ENCODE measurements around the gene HDAC9.

Gene HDAC9

GRCh38 chr7:18558503-18558902 lies 63.0 kb downstream of the HDAC9 start:
- no peak for DNase-seq

- no peak for DNase-seq
Measured at GRCh38 chr7:18558910-18559309, 63.4 kb downstream of the HDAC9 start.

DNA sequence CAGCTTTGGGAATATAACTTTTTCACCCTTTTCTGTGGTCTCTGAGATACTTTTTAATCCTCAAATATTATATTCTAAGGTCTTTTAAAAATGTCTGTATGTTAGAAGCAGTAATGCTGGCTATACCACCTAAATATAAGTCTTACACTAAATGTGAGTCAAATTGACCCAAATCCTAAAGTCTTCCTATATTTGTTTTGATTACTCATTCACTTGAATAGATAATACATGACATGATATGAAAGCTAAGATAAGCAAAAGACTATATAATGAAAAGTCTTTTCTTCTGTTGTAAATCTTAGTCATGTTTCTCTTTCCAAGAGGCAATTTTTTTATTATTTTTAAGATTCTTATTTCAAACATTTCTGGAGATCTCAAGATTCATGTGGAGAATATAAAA lies 64.2 kb downstream of the HDAC9 start:
- no peak for DNase-seq

GRCh38 chr7:18564779-18565178 lies 69.2 kb downstream of the HDAC9 start:
- DNase-seq, result no peak

- DNase-seq, result peak; percentile 29 to 76
Measured at GRCh38 chr7:18565337-18565736, 69.8 kb downstream of the HDAC9 start.

GRCh38 chr7:18566205-18566604 lies 70.7 kb downstream of the HDAC9 start:
- DNase-seq, result no peak

DNA sequence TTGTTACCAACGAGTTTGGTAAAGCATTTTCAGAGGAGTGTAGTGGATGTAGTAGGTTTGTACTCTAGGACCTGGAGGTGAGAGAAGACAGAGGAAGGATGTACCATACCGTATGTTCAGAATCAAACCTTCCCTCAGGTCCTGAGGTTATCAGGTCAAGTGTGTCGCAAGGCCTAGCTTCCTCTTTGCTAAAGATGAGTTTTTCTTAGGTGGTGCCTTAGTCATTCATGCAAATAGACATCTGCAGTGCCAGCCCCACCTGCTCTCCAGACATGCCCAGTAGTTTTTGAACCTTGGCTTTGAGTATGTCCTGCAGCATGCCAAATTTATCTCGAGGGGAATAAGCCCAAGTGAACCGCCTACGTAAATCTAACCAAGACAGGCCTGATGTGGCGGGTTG lies 71.3 kb downstream of the HDAC9 start:
- no peak for DNase-seq

DNA sequence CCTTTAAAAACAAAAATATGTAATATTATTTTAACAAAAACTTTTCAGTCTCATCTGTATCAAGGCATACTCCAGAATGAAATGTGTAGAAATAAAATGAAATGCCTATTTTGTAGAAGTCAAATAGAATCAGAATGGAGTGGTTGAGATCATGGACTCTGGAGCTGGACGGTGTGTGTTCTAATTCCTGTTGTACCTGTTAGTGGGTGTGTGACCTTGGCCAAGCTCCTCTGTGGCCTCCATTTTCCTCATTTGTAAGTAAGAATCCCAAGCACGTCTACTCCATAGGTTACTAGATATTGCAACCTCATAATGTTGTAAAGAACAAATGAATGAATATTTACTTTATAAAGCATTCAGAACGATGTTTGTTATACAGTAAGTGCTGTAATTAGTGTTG lies 74.9 kb downstream of the HDAC9 start:
- no peak for DNase-seq

- DNase-seq, result no peak
Measured at GRCh38 chr7:18570890-18571478, 75.4 kb downstream of the HDAC9 start.

DNA sequence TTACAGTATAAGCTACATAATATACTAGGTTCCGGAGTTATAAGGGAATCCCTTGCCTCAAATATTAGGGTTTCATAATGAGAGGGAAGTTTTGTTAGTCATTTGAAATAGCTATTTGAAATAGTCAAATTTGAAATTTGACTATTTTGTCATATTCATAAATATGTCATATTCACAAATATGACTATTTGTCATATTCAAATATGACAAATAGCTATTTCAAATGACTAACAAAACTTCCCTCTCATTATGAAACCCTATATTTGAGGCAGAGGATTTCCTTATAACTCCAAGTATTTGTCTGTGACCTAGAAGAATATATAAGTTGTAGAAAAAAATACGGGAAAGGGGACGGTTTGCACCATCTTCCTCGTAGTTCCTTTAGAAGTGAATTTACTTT lies 76.6 kb downstream of the HDAC9 start:
- DNase-seq, result no peak

DNA sequence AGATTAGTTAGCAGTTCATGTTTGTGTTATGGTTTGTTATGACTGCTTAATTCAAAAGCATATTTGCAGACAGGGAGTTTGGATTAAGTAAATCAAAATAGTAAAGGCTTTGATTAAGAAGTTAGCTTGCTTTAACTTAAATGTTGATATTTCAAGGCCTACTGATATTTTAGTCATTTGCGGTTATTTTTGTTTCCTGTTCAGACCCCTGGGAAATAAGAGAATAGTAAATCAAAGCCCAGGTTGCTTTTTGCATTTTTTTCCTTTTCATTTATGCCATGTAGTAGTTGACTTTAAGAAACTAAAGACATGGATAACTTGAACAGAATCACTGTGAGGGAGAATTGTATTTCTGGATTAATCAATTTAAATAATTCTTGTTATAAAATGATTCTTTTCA lies 77.3 kb downstream of the HDAC9 start:
- DNase-seq, result no peak

DNA sequence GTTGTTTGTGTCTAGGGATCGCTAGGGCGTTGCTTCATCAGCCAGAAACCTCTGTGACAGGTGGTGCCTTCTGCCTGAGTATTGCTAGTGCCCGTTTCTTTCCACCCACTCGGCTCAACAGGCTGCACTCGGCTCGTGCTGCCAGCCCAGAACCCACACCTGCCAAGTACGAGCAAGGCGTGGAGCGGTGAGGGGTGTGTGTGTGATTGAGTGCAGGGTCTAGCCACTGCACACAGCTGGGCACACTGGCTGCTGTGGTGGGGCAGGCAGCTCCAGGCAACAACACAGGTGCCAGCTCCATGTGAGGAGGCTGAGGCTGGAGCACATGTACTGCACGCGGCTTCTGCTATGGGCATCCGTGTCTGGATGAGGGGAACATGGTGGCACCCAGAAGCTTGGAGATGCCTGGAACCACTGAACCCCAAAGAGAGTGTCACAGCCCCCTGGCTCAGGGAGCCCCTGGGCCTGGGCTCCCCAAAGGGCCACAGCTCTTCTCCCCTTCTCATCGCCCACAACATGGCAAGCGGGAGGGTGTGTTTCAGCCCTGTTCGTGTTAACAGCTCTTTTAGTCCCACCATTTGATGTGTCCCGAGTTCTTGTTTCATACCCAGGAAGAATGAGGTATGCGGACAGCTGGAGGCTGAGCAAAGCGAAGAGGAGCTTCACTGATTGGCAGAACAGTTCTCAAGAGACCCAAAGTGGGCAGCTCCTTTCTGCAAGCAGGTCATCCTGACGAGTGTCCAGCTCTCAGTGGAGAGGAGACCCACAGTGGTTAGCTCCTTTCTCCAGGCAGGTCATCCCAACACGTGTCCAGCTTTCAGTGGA lies 78.1 kb downstream of the HDAC9 start:
- DNase-seq, result peak in 1 of 2 experiments; percentile 21

- DNase-seq, result no peak
Measured at GRCh38 chr7:18574235-18574540, 78.6 kb downstream of the HDAC9 start.

DNA sequence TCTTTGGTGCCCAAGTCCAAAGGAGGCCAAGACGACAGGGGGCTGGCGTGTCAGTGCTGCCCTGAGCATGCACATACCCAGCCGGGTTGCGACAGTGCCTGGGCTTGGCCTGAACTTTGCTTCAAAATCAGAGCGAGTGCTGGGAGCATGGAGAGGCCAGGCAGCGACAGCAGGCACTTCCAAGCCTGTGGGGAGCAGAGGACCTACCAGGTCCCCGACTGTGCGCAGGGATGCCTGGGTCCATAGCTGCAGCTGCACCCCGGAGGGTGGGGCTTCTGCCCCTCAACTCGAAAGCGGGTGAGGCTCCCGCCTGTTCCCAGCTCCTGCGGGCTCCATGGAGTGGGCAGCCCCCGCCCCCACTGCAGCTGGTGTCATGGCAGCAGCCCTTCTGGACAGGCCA lies 79.1 kb downstream of the HDAC9 start:
- no peak for DNase-seq

DNA sequence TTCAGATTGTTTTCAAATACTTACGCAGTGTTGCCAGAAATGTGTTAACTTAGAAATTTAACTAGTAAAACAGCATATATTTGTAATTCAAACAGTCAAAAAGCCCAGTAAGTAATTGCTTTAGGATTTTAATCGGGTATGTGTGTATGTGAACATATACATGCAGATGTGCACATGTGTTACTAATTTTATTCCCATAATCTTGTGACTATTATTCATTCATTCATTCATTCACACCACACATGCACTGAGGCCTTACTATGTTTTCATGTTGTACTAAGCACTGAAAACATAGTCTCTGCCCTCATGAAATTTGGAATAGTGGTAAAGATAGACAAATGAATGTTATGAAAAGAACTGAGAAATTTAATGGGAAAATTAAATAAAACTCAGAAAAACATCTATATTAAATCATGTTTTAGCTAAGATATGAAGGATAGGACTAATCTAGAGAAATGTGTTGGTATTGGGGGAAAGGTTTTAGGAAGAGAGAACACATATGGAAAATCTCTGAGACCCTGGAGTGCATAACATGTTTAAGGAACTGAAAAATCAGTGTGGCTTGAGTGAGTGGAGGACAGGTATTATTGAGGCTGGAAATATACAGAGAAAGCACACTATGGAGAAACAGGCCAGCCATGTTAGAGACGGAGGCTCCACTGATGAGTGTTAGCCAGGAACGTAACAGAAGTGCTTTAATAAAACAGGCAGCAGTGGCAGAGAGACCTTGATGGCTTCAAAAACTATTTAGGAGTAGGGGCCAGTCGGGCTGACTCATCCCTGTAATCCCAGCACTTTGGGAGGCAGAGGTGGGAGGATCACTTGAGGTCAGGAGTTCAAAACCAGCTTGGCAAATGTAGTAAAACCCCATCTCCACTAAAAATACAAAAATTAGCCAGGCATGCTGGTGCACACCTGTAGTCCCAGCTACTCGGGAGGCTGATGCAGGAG lies 80.3 kb downstream of the HDAC9 start:
- DNase-seq, result no peak

GRCh38 chr7:18577096-18577771 lies 81.7 kb downstream of the HDAC9 start:
- DNase-seq, result no peak

GRCh38 chr7:18579698-18580097 lies 84.1 kb downstream of the HDAC9 start:
- no peak for DNase-seq

DNA sequence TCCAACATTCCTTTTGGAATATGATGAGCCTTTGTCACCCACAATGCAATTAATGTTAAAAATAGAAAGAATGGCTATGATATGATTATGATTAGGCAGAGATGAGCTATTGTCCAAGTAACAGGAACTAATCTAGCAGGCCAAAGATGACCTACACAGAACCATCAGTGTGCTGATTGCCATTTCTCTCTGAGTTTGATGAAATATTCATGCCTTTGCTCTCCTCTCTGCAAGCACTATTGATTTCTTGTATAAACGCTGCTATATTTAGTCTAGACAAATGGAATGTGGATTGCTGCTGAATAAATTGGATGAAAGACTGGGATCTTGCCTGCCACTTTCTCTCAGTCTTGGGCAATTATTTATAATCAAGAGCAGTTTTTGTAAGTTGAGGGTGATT lies 85.4 kb downstream of the HDAC9 start:
- no peak for DNase-seq

GRCh38 chr7:18583305-18583704 lies 87.8 kb downstream of the HDAC9 start:
- no peak for DNase-seq

- DNase-seq, result no peak
Measured at GRCh38 chr7:18590241-18590640, 94.7 kb downstream of the HDAC9 start.

DNA sequence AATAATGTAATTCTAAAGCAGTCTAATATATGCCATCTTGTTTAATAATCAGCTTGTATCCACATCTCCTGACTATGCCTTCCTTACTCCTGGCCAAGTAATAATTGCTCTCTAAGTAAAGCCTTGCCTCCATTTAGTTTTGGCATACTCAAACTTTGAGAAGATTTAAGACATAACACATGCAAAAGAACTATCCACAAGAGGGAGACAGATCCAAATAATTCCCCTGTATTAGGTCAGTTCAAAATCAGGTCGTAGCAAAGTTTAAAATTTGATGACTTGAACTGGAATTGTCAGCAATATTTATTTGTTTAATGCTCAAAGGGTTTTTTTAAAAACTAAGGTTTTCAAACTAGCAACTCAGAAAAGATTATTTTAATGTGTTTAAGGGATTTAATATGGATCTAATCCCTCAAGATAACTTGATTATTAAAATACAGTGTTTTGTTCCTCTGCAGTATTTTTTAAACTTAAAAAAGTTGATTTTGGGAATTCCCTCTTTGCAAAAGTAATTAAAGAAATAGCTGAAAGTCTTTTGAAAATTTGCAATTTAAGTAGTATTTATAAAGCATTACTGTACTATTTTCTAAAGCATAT lies 95.3 kb downstream of the HDAC9 start:
- DNase-seq, result peak in 1 of 2 experiments; percentile 40

DNA sequence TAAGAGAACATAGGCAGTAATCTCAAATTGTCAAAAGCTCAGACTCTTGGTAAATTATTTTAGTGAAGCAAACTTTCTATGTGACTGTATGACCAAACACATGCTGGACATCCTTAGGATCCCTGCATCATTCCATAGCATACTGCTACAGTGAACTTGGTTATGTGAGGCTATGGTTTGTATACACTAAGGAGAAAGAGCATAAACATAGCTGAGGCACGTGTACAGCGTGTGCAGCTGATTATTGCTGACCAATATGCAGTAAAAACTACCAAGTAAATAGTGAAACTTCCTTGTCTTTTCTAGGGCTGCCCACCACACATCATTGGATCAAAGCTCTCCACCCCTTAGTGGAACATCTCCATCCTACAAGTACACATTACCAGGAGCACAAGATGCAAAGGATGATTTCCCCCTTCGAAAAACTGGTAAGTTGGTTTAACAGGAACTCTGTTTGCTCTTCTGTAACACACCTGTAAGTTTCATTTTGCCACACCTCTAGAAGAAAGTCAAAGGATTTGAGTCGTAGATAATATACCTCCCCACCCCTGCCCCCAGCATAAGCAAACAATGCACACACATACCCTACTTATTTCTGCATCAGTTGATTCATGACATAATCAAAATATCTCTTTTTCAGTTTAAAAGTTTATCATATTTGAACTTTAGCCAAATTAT lies 98.2 kb downstream of the HDAC9 start:
- DNase-seq, result no peak

Measured in cerebellar nuclear complex (tissue), 1 donor.